ENCODE data around the gene RIPOR1. TPM values are rescaled to one million over a fixed set of nuclear protein-coding genes. Genes with fewer than 3 reads are reported as not detected.

The RIPOR1 gene
- total RNA-seq, 1 donor from 2014 or later, result 159 TPM

DNA sequence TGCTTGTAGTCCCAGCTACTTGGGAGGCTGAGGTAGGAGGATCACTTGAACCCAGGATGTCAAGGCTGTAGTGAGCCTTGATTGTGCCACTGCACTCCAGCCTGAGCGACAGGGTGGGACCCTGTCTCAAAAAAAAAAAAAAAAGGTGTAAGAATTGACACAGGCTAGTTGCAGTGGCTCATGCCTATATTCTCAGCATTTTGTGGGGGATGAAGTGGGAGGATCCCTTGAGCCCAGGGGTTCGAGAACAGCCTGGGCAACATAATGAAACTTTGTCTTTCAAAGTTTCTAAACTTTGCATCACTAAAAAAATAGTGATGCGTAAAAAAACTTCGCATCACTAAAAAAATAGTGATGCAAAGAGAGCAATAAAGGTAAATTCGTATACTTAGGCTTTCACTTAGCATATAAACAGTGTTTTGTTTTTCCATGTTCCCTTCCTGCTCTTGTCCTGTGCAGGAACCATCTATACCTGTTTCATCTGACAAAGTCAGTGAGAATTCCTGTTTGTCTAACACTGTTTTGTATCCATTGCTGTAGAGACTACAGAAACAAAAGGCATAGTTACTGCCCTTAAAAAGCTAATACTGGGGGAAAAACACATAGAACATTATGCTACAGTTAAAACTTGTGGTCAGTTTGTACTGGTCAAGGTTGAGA, 65.8 kb downstream of the RIPOR1 start:
- POLR2A ChIA-PET, result no interaction called here
- Mint-ChIP-seq H3K36me3 (ENCODE audit: low read depth) (peaks cover 45% of the 10 kb centered on the region), H3K9me3 (no peaks in the 10 kb centered on the region), H3K4me3 (no peak overlapping the region), H3K27me3 (no peaks in the 10 kb centered on the region), H3K27ac (peak overlapping the region; percentile 35), H3K4me1 (peaks cover 21% of the 10 kb centered on the region)
- DNase-seq (no peak), ATAC-seq (ENCODE audit: low read depth) (no peak)
- no peak for TF ChIP-seq CTCF (IDR thresholded peaks at IDR 0.05)
- CTCF ChIA-PET, result interaction anchor here (0.9 kb wide), 1 partner anchor 32 kb away, joined by 3 read pairs; the partner anchor contains the start of gene CTCF
- intact Hi-C loops (cut with micrococcal nuclease), result no loop called here

- intact Hi-C loops (cut with micrococcal nuclease), result no loop called here
- no peaks in the 10 kb centered on the region for H3K27me3 Mint-ChIP-seq
- H3K36me3 Mint-ChIP-seq (ENCODE audit: low read depth), result peaks cover 41% of the 10 kb centered on the region
- no peak for TF ChIP-seq CTCF (IDR thresholded peaks at IDR 0.05)
- no peaks in the 10 kb centered on the region for H3K9me3 Mint-ChIP-seq
- CTCF ChIA-PET, result no interaction called here
- no peak overlapping the region for H3K4me3 Mint-ChIP-seq
- no peak for DNase-seq
- H3K27ac Mint-ChIP-seq, result no peak overlapping the region
- no peak for ATAC-seq (ENCODE audit: low read depth)
- POLR2A ChIA-PET, result no interaction called here
- H3K4me1 Mint-ChIP-seq, result peaks cover 24% of the 10 kb centered on the region
Observed at GRCh38 chr16:67594956-67595355, 66.3 kb downstream of the RIPOR1 start.

Other genes starting within 250 kb of the RIPOR1 start
- 7.8 TPM in 2 replicates for gene PLEKHG4, start 249.3 kb upstream of the RIPOR1 start, total RNA-seq
- gene KCTD19, start 202.1 kb upstream of the RIPOR1 start, total RNA-seq, result not detected in 2 replicates
- 0.49 and 0.69 TPM in 2 replicates for gene LRRC36, start 202.0 kb upstream of the RIPOR1 start, total RNA-seq
- gene TPPP3, start 135.3 kb upstream of the RIPOR1 start, total RNA-seq, result 0.15 TPM in 1 of 2 replicates, not detected in the other
- 2.8 and 3.8 TPM in 2 replicates for gene ZDHHC1, start 112.4 kb upstream of the RIPOR1 start, total RNA-seq
- gene HSD11B2, start 97.7 kb upstream of the RIPOR1 start, total RNA-seq, result 0.49 TPM in 1 of 2 replicates, not detected in the other
- gene ATP6V0D1, start 47.7 kb upstream of the RIPOR1 start, total RNA-seq, result 70.2 and 74.5 TPM in 2 replicates
- not detected in 2 replicates for gene AGRP, start 45.3 kb upstream of the RIPOR1 start, total RNA-seq
- 53.1 and 59.6 TPM in 2 replicates for gene CTCF, start 33.7 kb downstream of the RIPOR1 start, total RNA-seq
- gene CARMIL2, start 116.3 kb downstream of the RIPOR1 start, total RNA-seq, result 138 and 151 TPM in 2 replicates
- gene ACD, start 131.4 kb downstream of the RIPOR1 start, total RNA-seq, result 38.2 and 41.4 TPM in 2 replicates
- 5.9 and 6.0 TPM in 2 replicates for gene PARD6A, start 132.1 kb downstream of the RIPOR1 start, total RNA-seq
- 8.9 and 9.5 TPM in 2 replicates for gene ENKD1, start 137.9 kb downstream of the RIPOR1 start, total RNA-seq
- 2.4 and 4.6 TPM in 2 replicates for gene C16orf86, start 138.0 kb downstream of the RIPOR1 start, total RNA-seq
- gene GFOD2, start 190.5 kb downstream of the RIPOR1 start, total RNA-seq, result 9.7 and 12.6 TPM in 2 replicates